ENCODE data around the gene MRPL11.
"Not testable (repeated sequence)": the region's sequence is repeated elsewhere in the genome, so short reads cannot be mapped to it uniquely, and the experiment has no call there.

MRPL11 gene

DNA sequence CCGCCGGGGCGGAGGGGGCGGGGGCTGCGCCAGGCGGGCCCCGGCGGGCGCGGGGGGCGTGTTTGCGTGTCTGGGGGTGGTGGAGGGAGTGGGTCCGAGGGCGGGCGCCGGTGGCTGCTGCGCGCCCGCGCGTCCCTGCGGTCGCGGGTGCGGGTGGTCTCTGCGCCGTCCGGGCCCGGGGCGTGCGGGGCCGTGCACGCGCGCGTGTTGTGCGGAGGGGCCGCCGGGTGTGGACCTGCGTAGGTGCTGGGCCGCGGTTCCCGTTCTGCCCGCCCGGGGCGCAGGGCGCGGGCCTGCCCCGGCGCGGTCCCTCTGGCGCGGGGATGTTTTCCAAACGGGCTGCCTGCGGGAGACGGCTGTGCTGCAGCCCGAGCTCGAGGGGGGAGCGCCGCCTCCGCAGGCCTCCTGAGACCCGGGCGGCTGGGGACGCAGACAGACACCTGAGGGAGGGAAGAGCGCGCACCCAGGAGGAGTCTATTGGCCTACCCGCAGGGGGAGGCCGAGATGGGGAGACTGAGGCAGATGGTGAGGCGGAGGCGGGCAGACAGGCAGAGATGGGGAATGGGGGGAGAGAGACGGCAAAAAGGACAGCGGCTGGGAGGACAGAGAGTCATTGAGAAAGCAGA, 28.5 kb upstream of the MRPL11 start:
- no peak for DNase-seq (ENCODE audit: low read depth in 3 of 3)

DNA sequence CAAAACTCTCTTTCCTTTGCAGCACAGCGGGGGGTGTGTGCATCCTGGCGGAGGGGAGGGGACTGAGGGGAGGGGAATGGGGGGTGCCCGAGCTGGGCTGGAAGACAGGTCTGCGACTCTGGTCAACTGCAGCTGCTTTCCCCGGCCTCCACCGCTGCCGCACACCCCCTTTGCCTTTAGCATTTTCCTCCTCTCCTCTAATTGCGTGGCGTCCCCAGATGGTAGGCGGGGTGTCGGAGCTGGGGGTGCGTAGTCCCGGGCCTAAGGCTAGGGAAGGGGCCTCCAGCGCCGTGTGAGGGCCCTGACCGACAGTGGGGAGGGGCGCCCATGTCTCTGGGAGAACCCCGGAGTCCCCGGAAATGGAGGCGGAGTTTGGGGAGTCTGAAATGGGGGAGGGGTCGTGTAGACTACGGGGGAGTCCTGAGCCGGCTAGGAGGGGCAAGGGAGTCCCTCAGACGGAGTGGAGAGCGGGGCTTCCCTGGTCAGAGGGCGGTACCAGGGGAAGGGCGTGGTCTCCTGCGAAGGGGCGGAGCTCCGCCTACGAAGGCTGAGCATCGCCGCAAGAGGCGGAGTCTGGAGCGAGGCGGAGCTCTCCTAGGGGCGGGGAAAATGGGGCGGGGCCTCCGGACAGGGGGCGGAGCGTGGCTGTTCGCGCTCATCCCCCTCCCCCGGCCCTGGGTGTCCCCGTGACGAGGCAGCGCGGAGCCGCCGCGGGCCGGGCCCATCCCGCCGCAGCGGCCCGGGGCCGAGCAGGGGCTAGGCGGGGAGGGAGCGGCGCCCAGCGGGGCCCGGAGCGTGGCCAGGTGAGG, 27.8 kb upstream of the MRPL11 start, which contains the start of gene PELI3:
TSS of gene PELI3 (plus strand) at position 681 of the 809 bp plus-strand sequence. CDS start 1,224 bp downstream, outside the sequence.
- DNase-seq (ENCODE audit: low read depth in 3 of 3) = peak; percentile 87 to 95 (median 93)

- no peak for DNase-seq (ENCODE audit: low read depth in 3 of 3)
Measured at GRCh38 chr11:66465373-66466224, 27.0 kb upstream of the MRPL11 start.

DNA sequence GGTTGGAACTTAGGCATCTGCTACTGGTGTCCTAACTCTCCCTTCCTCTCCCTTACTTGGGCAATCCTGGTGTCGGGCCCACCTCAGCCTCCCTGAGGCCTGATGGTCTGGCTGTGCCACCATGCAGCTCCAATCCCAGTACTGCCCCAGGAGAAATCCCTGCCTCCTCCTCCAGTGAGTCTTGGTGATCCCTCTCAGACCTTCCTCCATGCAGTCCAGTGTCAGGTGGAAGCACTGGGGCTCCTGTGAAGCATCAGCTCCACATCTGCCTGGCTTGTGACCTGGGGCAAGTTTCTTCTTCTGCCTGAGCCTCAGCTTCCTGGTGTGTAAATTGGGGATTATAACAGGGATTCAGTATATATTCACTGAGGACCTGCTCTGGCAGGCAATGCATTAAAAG, 26.3 kb upstream of the MRPL11 start:
- no peak for DNase-seq (ENCODE audit: low read depth in 3 of 3)

- not testable (repeated sequence) for DNase-seq (ENCODE audit: low read depth in 3 of 3)
Measured at GRCh38 chr11:66464116-66464515, 25.5 kb upstream of the MRPL11 start.

GRCh38 chr11:66462911-66463310, 24.3 kb upstream of the MRPL11 start:
- no peak for DNase-seq (ENCODE audit: low read depth in 3 of 3)

DNA sequence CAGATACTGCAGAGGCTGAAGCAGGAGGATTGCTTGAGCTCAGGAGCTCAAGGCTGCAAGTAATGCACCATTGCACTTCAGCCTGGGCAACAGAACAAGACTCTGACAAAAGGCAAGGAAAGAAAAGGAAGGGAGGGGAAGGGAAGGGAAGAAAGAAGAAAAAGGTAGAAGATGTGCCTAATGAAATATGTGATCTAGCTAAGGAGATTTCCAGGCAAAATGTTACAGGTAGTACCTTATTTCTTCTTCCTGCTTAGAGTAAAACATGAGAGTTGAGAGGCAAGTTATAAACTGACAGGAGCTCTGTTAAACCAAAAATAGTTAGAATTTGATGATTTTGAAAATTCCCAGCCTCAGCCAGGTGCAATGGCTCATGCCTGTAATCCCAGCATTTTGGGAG, 23.4 kb upstream of the MRPL11 start:
- DNase-seq (ENCODE audit: low read depth in 3 of 3) = no peak

DNA sequence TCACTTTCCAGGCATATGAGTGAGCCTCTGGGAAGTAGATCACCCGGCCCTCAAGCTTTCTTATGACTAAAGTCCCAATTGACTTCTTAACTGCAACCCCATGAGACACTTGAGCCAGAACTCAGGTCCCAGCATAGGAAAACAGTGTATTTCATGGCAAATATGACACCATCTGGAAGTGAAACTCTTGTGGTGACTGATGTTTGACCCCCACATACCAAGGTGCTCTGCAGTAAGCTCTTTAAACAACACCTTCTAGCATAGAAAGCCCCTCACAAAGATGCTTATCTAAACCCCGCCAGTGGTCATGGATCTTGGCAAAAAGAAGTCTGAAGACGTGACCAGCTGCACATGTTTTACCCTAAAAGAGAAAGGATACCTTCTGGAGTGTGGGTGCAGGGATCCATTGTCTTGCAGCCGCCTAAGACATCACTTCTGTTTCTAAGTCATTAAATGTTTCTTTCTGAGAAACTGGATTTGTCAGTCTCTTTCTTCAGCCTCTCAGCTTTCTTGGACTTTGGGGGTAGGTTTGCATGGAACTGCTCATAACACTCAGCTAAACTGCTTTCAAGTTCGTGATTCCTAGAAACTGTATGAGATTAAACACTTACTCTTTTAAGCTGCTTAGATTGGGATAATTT, 20.6 kb upstream of the MRPL11 start:
- no peak for DNase-seq (ENCODE audit: low read depth in 3 of 3)

GRCh38 chr11:66457826-66458225, 19.2 kb upstream of the MRPL11 start:
- DNase-seq (ENCODE audit: low read depth in 3 of 3) = no peak

DNA sequence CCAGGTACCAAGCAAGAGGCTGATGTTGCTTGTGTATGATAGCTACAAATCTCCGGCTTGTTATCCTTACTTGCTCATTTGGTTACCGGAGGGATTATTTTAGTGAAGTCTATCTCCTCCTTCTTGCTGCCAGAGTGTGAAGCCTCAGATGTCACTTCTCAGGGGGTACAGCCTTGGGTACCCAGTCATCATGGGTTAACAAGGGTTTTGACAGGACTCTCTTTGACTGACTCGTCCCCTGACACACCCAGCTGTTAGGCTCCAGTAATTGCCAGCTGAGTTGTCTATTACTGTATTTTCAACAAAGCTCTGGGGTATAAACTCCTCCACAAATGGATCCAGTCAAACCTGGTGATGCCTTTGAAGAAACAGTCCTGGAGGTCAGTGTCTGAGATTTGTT, 16.2 kb upstream of the MRPL11 start:
- DNase-seq (ENCODE audit: low read depth in 3 of 3) = no peak

DNA sequence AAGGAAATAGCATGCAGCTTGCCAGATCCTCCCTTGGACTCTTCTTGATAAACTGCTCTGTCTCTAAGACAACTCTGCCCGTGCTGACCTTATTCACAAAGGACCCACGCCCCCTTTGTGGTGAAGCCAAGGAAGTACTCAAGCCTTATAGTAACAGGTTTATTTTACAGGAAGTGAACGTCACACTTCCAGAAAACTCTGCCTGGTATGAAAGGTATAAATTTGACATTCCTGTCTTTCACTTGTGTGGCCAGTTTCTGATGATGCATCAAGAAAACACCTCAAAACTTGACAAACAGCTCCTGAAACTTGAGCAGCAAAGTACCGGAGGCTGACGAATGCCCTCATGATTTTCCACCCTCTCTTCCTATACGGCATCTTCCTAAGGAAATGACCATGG, 15.6 kb upstream of the MRPL11 start:
- DNase-seq (ENCODE audit: low read depth in 3 of 3) = no peak

DNA sequence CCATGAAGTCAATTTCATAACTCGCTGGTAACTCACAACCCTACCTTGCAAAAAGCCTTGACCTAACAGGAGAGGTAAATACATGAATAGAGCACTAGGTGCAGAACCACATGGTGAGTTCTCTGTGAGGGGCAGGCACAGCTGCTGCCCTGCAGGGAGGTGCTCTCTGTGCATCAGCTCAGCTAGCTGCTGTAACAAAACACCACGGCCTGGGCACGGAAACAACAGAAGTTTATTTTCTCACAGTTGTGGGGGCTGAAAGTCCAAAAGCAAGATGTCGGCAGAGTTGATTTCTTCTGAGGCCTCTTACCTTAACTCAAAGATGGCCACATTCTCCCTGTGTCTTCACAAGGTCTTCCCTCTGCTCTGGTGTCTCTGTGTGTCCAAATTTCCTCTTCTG, 13.0 kb upstream of the MRPL11 start:
- DNase-seq (ENCODE audit: low read depth in 3 of 3) = no peak

- no peak for DNase-seq (ENCODE audit: low read depth in 3 of 3)
Measured at GRCh38 chr11:66450560-66450959, 11.9 kb upstream of the MRPL11 start.

DNA sequence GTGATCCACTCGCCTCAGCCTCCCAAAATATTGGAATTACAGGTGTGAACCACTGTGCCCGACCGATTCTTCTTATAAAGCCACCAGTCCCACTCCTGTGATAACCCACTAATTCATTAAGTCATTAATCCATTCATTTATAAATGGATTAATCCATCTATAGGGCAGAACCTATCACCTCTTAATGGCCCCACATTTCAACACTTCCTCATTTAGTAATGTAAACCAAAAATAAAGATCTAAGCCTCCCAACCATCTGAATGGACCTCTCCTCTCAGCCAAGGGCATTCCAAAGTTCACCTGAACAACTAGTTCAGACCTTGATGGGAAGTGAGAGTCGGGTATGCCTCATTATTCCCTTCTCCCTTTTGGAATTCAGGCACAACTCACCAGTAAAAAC, 9.9 kb upstream of the MRPL11 start:
- no peak for DNase-seq (ENCODE audit: low read depth in 3 of 3)

DNA sequence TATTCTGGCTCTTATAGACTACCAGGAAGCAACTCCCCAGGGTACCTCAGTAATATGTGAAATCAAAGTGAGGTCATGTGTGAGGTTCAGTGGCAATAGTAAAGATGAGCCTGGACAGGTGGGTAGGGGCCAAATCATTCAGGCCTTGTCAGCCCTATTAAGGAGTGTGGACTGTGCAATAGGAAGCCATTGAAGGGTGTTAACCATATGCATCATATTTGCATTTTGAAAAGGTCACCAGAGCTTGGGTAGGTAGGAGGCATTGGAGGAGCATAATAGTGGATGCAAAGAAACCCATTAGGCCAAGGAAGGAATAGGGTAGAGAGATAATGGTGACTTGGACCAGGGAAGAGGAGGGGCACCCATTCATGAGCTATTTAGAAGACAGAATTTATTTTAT, 8.4 kb upstream of the MRPL11 start:
- DNase-seq (ENCODE audit: low read depth in 3 of 3) = no peak

DNA sequence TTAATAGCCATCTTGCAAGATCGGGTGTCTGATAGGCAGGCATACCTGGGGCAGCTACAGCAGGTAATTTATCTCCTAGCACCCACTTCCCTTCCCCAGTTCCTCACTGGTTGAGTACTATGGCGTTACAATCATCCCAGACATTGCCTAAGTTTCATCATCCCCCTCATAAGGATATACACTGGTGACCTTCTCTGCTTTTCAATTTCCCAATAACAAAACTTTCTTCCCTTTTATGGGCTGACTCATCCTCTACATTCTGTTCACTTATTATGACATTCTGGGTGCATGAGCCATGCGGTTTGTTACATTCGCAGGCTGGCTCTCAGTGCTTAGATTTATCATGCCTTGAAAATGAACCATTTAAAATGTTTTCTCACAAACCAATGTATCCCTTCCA, 5.0 kb upstream of the MRPL11 start:
- DNase-seq (ENCODE audit: low read depth in 3 of 3) = no peak

DNA sequence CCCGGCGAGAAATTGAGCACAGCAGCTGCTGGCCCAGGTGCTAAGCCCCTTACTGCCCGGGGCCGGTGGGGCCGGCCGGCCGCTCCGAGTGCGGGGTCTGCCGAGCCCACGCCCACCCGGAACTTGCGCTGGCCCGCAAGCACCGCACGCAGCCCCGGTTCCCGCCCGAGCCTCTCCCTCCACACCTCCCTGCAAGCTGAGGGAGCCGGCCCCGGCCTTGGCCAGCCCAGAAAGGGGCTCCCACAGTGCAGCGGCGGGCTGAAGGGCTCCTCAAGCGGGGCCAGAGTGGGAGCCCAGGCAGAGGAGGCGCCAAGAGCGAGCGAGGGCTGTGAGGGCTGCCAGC, 2.3 kb upstream of the MRPL11 start:
- not testable (repeated sequence) for DNase-seq (ENCODE audit: low read depth in 3 of 3)

- not testable (repeated sequence) for DNase-seq (ENCODE audit: low read depth in 3 of 3)
Measured at GRCh38 chr11:66440101-66440939, 1.7 kb upstream of the MRPL11 start.

DNA sequence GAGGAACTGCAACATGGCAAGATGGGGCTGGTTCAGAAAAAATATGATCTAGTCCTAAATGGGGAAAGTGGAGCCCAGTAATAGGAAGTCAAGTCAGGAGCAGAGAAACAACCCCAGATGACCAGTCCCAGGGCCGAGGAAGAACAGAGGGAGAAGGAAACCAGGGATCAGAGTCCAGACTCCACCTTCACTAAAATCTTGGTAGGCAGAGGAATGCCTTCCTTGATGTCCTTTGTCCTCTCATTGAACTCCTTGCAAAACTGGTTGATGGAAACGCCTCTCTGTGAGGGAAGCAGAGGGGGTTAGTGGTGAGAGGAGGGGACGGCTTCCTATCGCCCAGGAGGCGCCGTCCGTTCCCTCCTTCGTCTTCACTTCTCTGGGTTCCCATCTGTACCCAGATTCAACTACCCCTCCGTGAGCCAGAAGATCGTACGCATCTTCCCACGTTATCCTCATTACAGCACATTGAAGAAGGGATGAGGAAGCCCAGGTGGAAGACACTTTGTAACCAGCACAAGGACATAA, 607 bp downstream of the MRPL11 start:
- no peak for DNase-seq (ENCODE audit: low read depth in 3 of 3)

DNA sequence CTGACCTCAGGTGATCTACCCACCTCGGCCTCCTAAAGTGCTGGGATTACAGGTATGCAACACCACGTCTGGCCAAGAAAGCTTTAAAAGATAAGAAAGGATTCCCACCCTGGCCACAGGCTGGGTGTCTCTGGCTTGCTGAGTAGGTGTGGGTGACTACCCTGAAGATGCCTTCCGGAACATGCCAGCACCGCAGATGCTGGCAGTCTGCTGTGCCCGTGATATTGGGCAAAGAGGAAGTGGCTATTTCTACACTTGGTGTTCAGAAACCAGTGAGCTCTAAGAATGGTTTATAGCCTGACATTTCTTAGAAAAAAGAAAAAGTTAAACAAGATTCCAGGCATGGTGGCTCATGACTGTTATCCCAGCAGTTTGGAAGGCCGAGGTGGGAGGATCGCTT, 6.1 kb downstream of the MRPL11 start:
- no peak for DNase-seq (ENCODE audit: low read depth in 3 of 3)

DNA sequence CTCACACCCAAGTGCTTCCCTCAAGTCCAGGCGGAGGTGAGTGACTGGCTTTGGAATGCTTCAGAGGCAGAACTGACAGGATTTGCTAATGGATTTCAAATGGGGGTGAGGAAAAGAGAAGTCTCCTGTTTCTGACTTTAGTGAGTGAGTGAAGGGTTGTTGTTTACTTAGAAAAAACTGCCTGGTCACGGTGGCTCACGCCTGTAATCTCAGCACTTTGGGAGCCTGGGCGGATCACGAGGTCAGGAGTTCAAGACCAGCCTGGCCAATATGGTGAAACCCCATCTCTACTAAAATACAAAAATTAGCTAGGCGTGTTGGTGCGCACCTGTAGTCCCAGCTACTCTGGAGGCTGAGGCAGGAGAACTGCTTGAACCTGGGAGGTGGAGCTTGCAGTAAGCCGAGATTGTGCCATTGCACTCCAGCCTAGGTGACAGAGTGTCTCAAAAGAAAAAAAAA, 6.7 kb downstream of the MRPL11 start:
- DNase-seq (ENCODE audit: low read depth in 3 of 3) = not testable (repeated sequence)

All from stimulated activated CD4-positive, alpha-beta T cell treated with anti-CD3 and anti-CD28 coated beads, TNF-alpha, amount 100 ng/mL, for 48 hours (primary cell).